PC-3 (cell line): Measurements from ENCODE around the gene C1orf115. TPM values are rescaled to one million over a fixed set of nuclear protein-coding genes. Genes with fewer than 3 reads are reported as not detected.

Experiments used
- ATAC-seq: fragments of 200-7000 bp; cut with Tn5 transposase; 2 replicates; pipeline ENCODE4 v1.9.1; 2020; ENCODE audit warnings: mild to moderate bottlenecking, moderate library complexity
- BruUV-seq: library from RNA; stranded (reverse); fragments of 400-500 nt; replicated peaks from 2 replicates; lab custom pipeline; 2021; lab: Mats Ljungman, UMichigan
- CTCF ChIA-PET: fragments of 300-600 bp; sonication (Branson Sonifier 250); formaldehyde crosslinking; loops from one replicate; lab custom pipeline; 2022; ENCODE audit warnings: antibody characterized with exemption; lab: Charles Lee
- POLR2A ChIA-PET: fragments of 300-600 bp; sonication (Branson Sonifier 250); formaldehyde crosslinking; loops from one replicate; lab custom pipeline; 2022; ENCODE audit warnings: antibody characterized with exemption; ENCODE audit not compliant: unreplicated experiment; lab: Charles Lee
- DNase-seq: peaks from one replicate; pipeline ENCODE4 v3.0.0-alpha.2; 2015
- H2AFZ ChIP-seq: fragments of 300-600 bp; sonication (generic); 2 replicates; pipeline ENCODE4 v1.6.0; 2016; ENCODE audit warnings: antibody characterized with exemption, low read length
- H3F3A ChIP-seq: fragments of 300-600 bp; sonication (generic); one replicate; pipeline ENCODE4 v1.6.0; 2017; ENCODE audit warnings: antibody characterized with exemption, low read length, control low read depth, mild to moderate bottlenecking; ENCODE audit not compliant: unreplicated experiment
- H3K27ac ChIP-seq: fragments of 300-600 bp; sonication (generic); 2 replicates; pipeline ENCODE4 v1.5.1; 2016; ENCODE audit warnings: mild to moderate bottlenecking, low read length
- H3K27me3 ChIP-seq: fragments of 300-600 bp; sonication (generic); 2 replicates; pipeline ENCODE4 v1.6.1; 2016; ENCODE audit warnings: low read length, mixed read lengths
- H3K36me3 ChIP-seq: fragments of 300-600 bp; sonication (generic); 2 replicates; pipeline ENCODE4 v1.6.1; 2016; ENCODE audit warnings: low read depth, mixed run types, low read length, mixed read lengths
- H3K4me1 ChIP-seq: fragments of 300-600 bp; sonication (generic); 2 replicates; pipeline ENCODE4 v1.5.1; 2016; ENCODE audit warnings: low read length; ENCODE audit not compliant: insufficient read depth
- H3K4me2 ChIP-seq: fragments of 300-600 bp; sonication (generic); 2 replicates; pipeline ENCODE4 v1.6.0; 2016; ENCODE audit warnings: low read length
- H3K4me3 ChIP-seq: fragments of 300-600 bp; sonication (generic); 2 replicates; pipeline ENCODE4 v1.5.1; 2016; ENCODE audit warnings: mild to moderate bottlenecking, low read length, mixed read lengths
- H3K79me2 ChIP-seq: fragments of 300-600 bp; sonication (generic); 2 replicates; pipeline ENCODE4 v1.6.1; 2017; ENCODE audit warnings: low read length, mixed read lengths
- H3K9ac ChIP-seq: fragments of 300-600 bp; sonication (generic); 2 replicates; pipeline ENCODE4 v1.6.0; 2016; ENCODE audit warnings: mild to moderate bottlenecking, low read length
- H3K9me2 ChIP-seq: fragments of 300-600 bp; sonication (generic); replicated peaks from 2 replicates; pipeline ENCODE4 v1.6.1; 2016; ENCODE audit warnings: mixed run types, low read length, mixed read lengths
- H3K9me3 ChIP-seq: fragments of 300-600 bp; sonication (generic); 2 replicates; pipeline ENCODE4 v1.6.1; 2016; ENCODE audit warnings: low read length, mixed read lengths
- H4K20me1 ChIP-seq: fragments of 300-600 bp; sonication (generic); 2 replicates; pipeline ENCODE4 v1.6.1; 2016; ENCODE audit warnings: low read length, mixed read lengths
- EZH2 ChIP-seq: fragments of 300-600 bp; sonication (generic); IDR thresholded peaks from one replicate; pipeline ENCODE4 v1.6.1; 2017; ENCODE audit warnings: antibody characterized with exemption, mild to moderate bottlenecking, low read length; ENCODE audit not compliant: unreplicated experiment
- EZH2phosphoT487 ChIP-seq: fragments of 300-600 bp; sonication (generic); IDR thresholded peaks from 2 replicates; pipeline ENCODE4 v1.6.1; 2018; ENCODE audit warnings: mild to moderate bottlenecking, antibody characterized with exemption, low read length, borderline replicate concordance
- intact Hi-C: fragments of 100-400 bp; cut with micrococcal nuclease; formaldehyde crosslinking; loops from 2 replicates; pipeline ENCODE4 v1.9.0; 2023
- total RNA-seq: library from RNA; depleted of rRNA; stranded (reverse); fragments of >200 nt; gene quantifications from 2 replicates; pipeline ENCODE4 v1.2.3, GENCODE V29; 2014
- TF ChIP-seq, protein P1 (sequence below): fragments of 300-600 bp; sonication (generic); conservative IDR thresholded peaks from 2 replicates; pipeline ENCODE4 v1.5.1; 2017; ENCODE audit warnings: antibody characterized with exemption, low read depth, mild to moderate bottlenecking, low read length

Gene C1orf115
- total RNA-seq, 1 experiment from 2014 or later = 5.9 TPM

GRCh38 chr1:220652995-220653394 lies 37.2 kb upstream of the C1orf115 start:
- no peak overlapping the region for H2AFZ ChIP-seq
- H3K9me2 ChIP-seq = no peaks in the 10 kb centered on the region
- H3K9me3 ChIP-seq = no peaks in the 10 kb centered on the region
- DNase-seq (no peak), ATAC-seq (no peak)
- H3K4me1 ChIP-seq = no peaks in the 10 kb centered on the region
- H4K20me1 ChIP-seq = no peaks in the 10 kb centered on the region
- TF ChIP-seq EZH2 = no peak
- TF ChIP-seq, protein P1, sequence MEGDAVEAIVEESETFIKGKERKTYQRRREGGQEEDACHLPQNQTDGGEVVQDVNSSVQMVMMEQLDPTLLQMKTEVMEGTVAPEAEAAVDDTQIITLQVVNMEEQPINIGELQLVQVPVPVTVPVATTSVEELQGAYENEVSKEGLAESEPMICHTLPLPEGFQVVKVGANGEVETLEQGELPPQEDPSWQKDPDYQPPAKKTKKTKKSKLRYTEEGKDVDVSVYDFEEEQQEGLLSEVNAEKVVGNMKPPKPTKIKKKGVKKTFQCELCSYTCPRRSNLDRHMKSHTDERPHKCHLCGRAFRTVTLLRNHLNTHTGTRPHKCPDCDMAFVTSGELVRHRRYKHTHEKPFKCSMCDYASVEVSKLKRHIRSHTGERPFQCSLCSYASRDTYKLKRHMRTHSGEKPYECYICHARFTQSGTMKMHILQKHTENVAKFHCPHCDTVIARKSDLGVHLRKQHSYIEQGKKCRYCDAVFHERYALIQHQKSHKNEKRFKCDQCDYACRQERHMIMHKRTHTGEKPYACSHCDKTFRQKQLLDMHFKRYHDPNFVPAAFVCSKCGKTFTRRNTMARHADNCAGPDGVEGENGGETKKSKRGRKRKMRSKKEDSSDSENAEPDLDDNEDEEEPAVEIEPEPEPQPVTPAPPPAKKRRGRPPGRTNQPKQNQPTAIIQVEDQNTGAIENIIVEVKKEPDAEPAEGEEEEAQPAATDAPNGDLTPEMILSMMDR = no peak
- TF ChIP-seq EZH2phosphoT487 = no peak
- no peak overlapping the region for H3K4me2 ChIP-seq
- H3K9ac ChIP-seq = no peak overlapping the region
- ChIA-PET POLR2A (no interaction called here), CTCF (no interaction called here)
- no peaks in the 10 kb centered on the region for H3K36me3 ChIP-seq
- H3K27me3 ChIP-seq = peaks cover 56% of the 10 kb centered on the region
- no peaks in the 10 kb centered on the region for H3K79me2 ChIP-seq
- H3F3A ChIP-seq = no peaks in the 10 kb centered on the region
- intact Hi-C loops = no loop called here
- no peak overlapping the region for H3K27ac ChIP-seq
- BruUV-seq = no TSS peak
- H3K4me3 ChIP-seq = no peak overlapping the region

DNA sequence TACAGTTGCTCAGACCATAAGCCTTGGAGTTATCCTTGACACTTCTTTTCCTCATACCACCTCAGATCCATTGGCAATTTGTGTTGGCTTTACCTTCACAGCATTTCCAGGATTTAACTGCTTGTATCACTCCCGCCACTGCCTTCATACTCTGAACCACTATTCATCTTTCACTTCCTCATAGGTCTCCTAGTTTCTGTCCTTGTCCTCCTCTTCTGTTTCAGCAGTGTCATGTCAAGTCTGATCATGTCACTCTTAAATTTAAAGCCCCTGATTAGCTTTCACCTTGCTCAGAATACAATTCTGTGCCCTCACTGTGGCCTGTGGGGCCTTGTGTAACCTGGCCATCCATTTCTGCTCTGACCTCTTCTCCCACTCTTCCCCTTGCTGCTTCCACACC lies 34.7 kb upstream of the C1orf115 start:
- Histone ChIP-seq H3K27me3 (peaks cover 75% of the 10 kb centered on the region), H2AFZ (no peak overlapping the region), H3K4me1 (no peaks in the 10 kb centered on the region), H3K27ac (no peak overlapping the region), H3F3A (no peaks in the 10 kb centered on the region), H3K4me2 (no peak overlapping the region), H4K20me1 (no peaks in the 10 kb centered on the region), H3K9ac (no peak overlapping the region), H3K79me2 (no peaks in the 10 kb centered on the region), H3K9me2 (no peaks in the 10 kb centered on the region), H3K9me3 (no peaks in the 10 kb centered on the region), H3K36me3 (no peaks in the 10 kb centered on the region), H3K4me3 (no peak overlapping the region)
- POLR2A ChIA-PET = no interaction called here
- BruUV-seq = no TSS peak
- DNase-seq = no peak
- intact Hi-C loops = no loop called here
- ATAC-seq = no peak
- TF ChIP-seq EZH2phosphoT487 = no peak
- TF ChIP-seq, protein P1 = no peak
- no peak for TF ChIP-seq EZH2
- CTCF ChIA-PET = no interaction called here

DNA sequence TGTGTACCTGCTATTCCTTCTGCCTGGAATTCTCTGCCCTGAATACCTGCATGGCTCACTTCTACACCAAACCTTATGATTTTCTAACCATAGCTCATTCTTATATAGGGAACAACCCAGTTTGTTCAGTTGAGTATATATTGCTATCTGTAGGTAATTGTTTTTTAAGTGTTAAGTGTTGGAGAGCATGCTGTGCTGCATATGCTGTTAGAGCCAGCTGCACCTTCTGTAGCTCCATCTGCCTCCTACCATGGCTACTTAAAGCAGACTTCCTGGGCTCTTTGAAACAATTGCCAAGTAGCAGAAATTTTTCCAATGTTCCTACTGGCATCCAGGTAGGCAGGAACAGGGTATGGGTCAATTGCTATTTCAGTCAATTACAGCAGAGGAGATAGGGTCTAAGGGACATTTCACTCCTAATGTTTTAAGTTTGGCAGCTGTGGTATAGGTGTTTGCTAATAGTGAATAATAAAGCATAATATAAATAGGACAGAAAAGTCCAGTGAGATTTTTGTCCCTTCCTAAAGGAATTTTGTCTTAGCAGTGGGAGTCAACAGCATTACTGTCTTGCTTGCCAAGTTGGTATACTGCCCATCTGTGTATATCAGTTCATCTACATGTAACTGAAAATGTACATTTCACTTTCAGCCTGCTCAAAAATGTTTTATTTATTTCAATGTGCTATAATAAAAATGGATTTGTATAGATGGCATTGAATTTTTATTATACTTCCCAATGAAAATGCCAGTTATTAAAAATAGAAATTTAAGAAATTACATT lies 34.0 kb upstream of the C1orf115 start:
- H3K9me3 ChIP-seq = no peaks in the 10 kb centered on the region
- DNase-seq (no peak), ATAC-seq (no peak)
- H3K4me3 ChIP-seq = no peak overlapping the region
- ChIA-PET POLR2A (no interaction called here), CTCF (no interaction called here)
- intact Hi-C loops = no loop called here
- no peaks in the 10 kb centered on the region for H3K79me2 ChIP-seq
- TF ChIP-seq EZH2 (no peak), EZH2phosphoT487 (no peak)
- TF ChIP-seq, protein P1 = no peak
- H3K9ac ChIP-seq = no peak overlapping the region
- H3K9me2 ChIP-seq = no peaks in the 10 kb centered on the region
- no peak overlapping the region for H2AFZ ChIP-seq
- H3K4me2 ChIP-seq = no peak overlapping the region
- peaks cover 81% of the 10 kb centered on the region for H3K27me3 ChIP-seq
- no peaks in the 10 kb centered on the region for H3K36me3 ChIP-seq
- H3K4me1 ChIP-seq = no peaks in the 10 kb centered on the region
- H4K20me1 ChIP-seq = no peaks in the 10 kb centered on the region
- no TSS peak for BruUV-seq
- no peaks in the 10 kb centered on the region for H3F3A ChIP-seq
- no peak overlapping the region for H3K27ac ChIP-seq
